NCI-H1417 (cell line): ENCODE measurements around the gene ODAD3.
"Not testable (repeated sequence)": the region's sequence is repeated elsewhere in the genome, so short reads cannot be mapped to it uniquely, and the experiment has no call there.

Source experiments
- DNase-seq, 3 experiments: peaks; one replicate each; lab custom pipeline; 2025; lab: John Stamatoyannopoulos, UW

Gene ODAD3

DNA sequence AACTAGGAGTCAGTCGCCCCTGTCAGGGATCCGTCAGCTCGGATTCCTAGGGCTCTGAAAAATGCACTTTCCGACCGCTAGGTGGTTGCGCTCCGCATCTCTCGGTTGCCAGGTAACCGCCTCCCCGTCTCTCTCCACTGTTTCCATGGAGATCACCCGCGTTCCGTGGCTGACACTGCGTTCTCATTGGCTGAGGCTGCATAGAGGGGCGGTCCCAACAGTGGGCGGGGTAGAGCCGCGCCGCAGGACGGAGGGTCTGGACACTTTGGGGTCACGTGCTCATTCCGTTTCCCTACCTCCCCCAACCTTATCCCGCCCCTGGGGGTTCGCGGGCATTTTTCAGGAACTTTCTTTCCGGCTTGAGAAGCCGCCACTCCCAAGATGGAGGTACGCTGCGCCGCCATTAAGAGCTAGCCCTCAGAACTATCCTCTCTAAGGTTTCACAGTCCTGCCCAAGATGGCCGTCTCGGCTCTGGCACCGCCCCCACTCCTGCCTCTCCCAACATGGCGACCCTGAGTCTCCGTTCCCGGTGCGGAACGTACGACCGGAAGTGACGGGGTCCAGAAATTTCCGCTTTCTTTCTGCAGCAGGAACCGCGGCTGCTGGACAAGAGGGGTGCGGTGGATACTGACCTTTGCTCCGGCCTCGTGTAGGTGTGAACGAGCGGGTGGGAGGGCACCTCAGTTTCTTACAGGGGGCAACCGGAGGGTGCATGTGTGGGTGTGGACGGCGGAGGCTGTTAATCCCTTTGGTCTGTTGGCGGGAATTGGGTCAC, at the start of gene ODAD3, which contains the start of gene PRKCSH:
ODAD3 (minus strand) TSS at position 65 of the 776 bp plus-strand sequence. CDS start 105 bp downstream, outside the sequence.
PRKCSH (plus strand) TSS at position 579 of the 776 bp plus-strand sequence. CDS start 483 bp downstream, outside the sequence.
- peak; percentile 97 to 100 (median 100) for DNase-seq

DNA sequence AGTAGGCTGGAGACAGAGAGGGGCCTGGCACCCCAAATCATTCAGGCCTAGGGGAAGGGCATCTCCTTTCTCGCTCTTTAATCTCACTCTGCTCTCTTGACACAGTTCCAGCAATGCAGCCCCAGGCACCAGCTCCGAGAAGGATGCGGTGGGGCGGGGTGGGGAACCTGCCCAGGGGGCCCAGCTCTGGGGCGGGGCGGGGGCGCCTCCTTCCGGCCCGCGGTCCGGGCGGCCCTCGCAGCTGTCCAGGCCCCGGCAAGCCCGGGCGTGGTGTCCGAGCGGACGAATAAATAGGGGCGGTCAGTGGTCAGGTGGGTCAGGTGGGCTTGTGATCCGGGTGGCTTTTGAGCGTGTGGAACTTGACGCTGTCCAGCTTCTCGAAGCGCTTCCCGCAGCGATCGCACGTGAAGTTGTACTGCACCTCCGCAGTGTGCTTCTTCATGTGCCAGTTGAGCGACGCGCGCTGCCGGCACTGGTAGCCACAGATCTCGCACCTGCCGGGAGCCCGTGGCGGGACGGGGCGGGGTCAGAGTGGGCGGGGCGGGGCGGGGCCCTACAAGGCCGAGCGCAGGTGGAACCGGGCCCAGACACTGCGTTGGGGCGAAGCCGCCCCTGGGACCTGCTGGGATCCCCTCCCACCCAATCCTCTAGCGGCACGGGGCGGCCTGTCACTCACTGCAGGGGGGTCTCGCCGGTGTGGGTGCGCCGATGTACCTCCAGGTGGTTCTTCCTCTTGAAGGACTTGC, 48.6 kb upstream of the ODAD3 start:
- DNase-seq: no peak

GRCh38 chr19:11482384-11483050, 47.6 kb upstream of the ODAD3 start:
- peak; percentile 65 to 99 (median 96) for DNase-seq

DNA sequence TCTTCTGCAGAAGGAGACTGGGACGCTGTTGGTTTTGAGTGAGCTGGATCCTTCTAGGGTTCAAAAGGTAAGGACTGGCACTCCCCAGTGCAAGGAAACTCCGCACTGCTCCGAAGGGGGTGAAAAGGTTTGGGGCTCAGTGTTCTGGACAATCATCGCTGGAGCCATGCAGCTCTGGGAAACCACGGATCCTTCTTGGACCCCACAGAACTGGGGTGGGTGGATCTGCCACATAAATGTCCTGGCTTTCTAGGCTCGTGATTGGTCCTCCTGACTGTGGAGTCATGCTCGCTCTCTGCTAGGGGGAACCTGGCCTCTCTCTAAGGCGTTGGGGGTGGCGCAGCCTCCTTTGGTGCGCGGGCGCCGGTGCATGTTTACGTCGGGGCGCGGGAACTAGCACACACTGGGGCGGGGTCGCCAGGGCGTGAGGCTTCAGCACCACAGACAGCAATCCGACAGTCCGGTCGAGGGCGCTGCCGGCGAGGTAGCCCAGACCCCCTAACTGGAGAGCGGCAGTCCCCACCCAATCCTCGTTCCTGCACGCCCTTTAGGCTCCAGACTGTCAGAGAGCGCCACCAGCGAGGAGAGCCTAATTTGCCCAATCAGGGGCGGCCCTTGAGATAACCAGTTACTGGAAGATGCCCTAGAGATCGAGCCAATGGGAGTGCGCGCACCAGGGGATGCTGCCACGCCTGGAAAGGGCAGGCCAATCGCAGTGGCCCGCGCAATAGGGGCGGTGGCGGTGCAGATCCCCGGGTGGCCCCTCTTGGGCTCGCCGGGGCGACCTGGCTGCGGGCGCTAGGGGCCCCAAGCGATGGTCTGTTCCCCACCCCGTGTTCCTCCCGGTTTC, 46.8 kb upstream of the ODAD3 start:
- DNase-seq: peak; percentile 71 to 99 (median 99)

DNA sequence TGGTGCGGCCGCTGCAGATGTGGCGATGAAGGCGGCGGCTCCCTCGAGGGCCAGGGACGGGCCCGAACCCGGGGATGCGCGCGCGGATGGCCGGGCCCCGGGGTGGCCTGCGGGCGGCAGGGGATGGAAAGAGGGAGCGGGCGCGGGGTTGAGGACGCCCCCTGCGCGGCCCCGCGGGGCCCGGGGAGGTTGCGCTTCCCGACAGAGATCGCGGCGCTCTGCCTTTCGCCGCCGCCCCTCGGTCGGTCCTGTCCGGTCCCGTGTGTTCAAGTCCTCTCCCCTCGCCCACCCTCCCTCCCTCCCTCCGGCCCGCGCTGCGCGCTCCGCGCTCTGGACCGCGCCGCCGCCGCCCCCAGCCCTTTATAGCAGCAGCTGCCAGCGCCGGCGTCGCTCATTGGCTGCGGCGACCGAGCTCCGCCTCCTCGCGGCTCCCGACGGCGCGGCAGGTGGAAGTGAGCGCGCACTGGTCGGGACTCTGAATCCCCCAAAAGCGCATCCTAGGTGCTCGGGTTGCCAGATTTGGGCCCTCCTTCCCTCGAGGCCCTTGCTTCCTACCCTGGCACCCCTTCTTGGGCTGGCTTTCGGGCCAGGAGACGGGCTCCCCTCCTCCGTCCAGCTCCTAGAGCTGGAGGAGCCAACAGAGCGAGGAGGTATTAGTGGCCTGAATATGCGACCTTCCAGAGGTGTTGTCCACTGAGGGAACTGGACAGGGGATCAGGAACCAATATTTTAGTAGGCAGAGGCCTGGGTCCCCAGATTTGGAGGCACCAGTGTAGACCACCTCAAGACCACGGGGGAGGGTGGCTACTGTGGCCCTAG, 46.0 kb upstream of the ODAD3 start, which contains the start of gene ELAVL3:
ELAVL3 (minus strand) TSS at position 332 of the 819 bp plus-strand sequence. CDS start 438 bp downstream, outside the sequence.
- peak; percentile 38 to 88 (median 85) for DNase-seq

- peak in 2 of 3 experiments; percentile 84 to 85 for DNase-seq
Observed at GRCh38 chr19:11479898-11480714, 45.2 kb upstream of the ODAD3 start.

DNA sequence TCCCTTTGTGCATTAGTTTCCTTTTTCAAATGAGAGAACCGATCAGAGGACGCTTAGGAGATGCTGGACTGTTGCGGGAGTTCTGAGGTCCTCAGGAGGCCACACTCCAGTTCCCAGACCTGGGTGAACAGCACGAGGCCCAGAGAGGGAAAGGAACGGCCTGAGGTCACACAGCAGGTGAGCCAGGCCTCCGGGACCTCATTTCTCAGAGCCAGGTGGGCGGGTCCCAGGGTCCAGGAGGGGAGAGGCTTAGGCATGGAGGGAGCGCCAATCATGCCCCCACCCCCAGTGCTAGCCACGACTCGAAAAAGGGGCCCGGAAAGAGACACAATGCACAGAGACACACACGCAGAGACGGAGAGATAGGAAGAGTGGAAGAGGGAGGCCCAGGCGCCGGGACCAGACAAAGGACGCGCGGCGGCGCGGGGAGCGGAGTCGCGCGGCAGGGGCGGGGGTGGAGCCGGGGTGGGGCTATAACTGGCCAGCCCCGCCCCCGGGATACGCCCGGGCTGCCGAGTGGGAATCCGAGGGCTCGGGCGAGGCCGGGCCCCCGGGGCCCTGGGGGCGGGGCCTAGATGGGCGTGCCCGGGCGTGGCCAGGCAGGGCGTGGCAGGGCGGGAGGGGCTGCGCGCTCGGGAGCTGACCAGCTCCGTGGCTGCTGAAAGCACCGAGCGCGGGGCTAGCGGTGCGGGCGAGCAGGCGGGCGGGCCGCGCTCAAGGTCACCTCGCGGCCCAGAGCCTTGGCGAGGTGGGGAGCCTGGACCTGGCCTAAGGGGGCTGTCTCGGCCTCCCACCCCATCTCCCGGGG, 44.4 kb upstream of the ODAD3 start:
- DNase-seq: peak; percentile 23 to 91 (median 88)

DNA sequence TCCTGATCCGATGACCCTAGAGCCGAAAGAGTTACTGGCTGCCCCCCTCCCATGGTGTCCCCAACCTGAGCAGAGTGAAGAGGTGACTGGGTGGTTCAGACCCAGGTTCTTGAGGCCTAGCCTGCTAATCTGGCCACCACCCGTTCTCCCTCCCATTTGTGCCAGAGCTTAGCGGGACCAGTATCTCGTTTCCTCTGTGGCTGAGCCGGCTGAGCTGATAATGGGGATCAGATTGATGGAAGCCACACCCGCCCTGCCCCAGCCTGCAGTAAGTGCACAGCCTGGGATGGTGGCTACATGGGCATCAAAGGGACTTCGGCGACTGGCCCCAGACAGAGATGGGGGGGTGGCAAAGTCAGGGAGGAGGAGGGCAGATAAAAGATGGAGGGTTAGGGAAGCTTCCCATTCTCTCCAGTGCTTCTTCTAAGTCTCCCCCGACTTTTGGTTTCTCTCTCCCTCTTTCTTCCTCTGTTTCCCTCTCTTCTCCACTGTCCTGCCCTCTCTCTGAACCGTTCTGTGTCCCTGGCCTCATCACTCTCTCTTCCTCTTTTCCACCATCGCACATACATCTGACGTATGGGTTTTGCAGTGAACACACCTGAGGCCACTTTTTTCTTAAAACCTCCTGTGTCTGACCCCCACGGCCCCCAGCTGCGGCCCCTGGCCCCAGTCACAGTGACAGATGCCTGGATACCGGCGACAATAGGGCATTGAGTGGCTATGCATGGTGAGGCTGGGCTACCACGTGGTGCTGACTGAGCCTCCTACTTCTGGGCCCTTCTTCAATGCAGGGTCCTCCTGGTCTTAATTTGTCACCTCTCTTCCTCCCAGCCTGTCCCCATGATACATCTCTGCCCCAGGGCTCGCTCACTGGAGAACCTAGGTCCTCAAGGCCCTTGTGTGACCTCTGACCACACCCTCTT, 43.5 kb upstream of the ODAD3 start:
- DNase-seq: peak in 1 of 3 experiments; percentile 29

DNA sequence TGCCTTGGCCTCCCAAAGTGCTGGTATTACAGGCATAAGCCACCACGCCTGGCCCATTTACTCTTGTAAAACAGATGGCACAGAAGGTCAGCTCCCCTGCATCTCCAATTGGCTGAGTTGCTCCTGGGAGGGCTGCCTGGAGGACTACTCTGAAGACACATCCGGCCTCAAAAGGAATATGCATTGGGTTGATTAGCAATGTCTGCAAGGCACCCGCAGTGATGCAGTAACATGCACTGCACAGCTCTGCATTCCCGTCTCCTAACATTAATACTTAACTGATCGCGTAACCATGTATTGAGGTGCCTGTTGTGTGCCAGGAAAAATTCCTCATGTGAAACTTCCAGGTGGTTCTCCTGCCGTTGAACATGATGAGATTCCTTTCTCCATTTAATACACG, 40.9 kb upstream of the ODAD3 start:
- no peak for DNase-seq

DNA sequence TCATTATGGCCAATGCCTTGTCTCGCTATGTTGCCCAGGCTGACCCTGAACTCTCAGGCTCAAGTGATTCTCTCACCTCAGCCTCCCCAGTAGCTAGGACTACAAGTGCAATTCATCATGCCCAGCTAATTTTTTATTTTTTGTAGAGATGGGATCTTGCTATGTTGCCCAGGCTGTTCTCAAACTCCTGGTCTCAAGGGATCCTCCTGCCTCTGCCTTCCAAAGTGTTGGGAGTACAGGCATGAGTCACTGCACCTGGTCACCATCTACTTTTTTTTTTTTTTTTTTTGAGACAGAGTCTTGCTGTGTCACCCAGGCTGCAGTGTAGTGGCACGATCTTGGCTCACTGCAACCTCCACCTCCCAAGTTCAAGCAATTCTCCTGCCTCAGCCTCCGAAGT, 40.4 kb upstream of the ODAD3 start:
- not testable (repeated sequence) for DNase-seq

GRCh38 chr19:11473725-11474124, 38.8 kb upstream of the ODAD3 start:
- no peak for DNase-seq

DNA sequence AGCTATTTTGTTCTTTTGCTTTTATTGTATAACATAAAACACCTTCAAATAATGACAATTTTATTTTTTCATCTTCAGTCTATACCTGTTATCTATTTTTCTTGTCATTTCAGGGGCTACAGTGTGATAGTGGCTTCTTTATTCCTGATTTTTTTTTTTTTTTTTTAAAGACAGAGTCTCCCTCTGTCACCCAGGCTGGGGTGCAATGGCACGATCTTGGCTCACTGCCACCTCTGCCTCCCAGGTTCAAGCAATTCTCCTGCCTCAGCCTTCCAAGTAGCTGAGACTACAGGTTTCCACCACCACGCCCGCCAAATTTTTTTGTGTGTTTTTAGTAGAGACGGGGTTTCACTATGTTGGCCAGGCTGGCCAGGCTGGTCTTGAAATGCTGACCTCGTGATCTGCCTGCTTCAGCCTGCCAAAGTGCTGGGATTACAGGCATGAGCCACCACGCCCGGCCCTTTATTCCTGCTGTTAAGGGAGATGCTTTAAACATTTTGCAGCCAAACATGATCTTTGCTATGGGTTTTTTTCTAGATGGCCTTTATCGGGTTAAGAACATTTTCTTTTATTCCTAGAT, 33.4 kb upstream of the ODAD3 start:
- not testable (repeated sequence) for DNase-seq

DNA sequence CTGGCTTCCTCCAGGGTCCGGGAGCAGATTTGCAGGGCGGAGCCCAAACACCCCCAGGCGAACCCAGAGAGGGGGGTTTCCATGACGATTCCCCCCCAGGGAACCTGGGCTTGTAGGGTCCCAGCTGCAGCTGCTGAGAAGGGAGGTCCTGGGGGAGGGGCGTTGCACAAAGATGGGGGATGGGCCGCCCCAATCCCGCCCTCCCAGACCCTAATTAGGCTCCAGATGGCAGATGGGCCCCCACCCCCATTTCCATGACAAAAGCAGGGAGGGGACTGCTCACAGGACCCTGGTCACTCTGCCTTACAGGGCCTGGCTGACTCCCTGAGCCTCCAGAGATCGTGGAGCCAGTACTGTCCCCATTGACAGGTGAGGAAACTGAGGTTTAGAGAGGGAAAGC, 30.7 kb upstream of the ODAD3 start:
- no peak for DNase-seq

GRCh38 chr19:11464333-11465265, 29.7 kb upstream of the ODAD3 start:
- peak in 1 of 3 experiments; percentile 21 for DNase-seq

DNA sequence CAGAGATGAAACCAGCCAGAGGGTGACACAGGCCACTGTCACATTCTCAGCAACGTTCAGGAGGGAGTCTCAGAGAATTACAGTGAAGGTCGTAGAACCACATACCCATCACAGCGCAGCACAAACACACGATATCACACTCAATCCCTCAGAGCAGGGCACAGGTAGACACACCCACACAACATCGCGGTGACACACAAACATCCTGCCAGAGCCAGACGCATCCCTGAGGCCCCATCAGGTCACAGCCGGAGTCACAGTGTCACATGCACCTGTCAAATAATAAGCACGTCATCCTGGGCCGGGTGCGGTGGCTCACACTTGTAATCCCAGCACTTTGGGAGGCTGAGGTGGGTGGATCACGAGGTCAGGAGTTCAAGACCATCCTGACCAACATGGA, 28.5 kb upstream of the ODAD3 start:
- no peak for DNase-seq

DNA sequence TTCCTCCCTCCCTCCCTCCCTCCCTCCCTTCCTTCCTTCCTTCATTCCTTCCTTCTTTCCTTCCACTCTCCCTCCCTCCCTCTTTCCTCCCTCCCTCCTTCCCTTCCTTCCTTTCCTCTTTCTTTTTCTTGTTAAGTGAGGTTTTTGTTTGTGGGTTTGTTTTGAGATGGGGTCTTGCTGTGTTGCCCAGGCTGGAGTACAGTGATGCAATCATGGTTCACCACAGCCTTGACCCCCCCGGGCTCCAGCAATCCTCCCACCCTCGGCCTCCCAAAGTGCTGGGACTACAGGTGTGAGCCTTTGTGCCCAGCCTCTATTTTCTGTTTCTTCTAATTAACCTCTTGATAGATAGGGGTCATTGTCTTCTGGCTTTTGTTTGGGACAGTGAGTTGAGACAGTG, 26.5 kb upstream of the ODAD3 start:
- DNase-seq: no peak
